Measurements from ENCODE around the gene TUBA3C.

DNA sequence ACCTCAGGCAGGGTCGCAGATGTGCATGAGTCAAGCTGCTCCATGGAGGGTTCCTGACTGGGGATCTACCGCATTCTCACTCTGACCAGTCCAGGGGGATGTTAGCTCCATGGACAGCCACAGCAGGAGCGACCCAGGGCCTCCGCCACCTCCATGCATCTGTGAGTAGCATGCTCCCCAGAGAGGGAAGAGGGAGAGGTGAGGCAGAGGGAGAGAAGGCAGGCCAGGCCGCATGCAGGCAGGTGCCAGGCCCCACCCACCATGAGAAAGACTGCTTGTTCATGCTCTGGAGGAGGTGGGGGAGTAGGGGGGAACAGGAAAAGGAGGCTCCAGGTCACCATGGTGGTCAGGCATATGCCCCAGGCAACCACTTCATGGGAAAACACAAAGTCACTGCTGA is 20.3 kb downstream of the TUBA3C start:
- TF ChIP-seq POLR2A (IDR thresholded peaks at IDR 0.05; ENCODE audit: low read depth, low read length) (no peak), SPI1 (IDR thresholded peaks at IDR 0.05; ENCODE audit: low read depth, low read length) (no peak), POLR2AphosphoS5 (IDR thresholded peaks at IDR 0.05; ENCODE audit: low read depth, low read length) (no peak), PAX5 (IDR thresholded peaks at IDR 0.05; ENCODE audit: insufficient read depth, low read length, severe bottlenecking) (no peak), TAF1 (IDR thresholded peaks at IDR 0.05; ENCODE audit: low read depth, low read length) (no peak), POU2F2 (IDR thresholded peaks at IDR 0.05; ENCODE audit: low read depth, low read length) (no peak)
